HG02759 (cell line): Measurements from ENCODE around the gene DPP4.
"Not testable (repeated sequence)": the region's sequence is repeated elsewhere in the genome, so short reads cannot be mapped to it uniquely, and the experiment has no call there.

Source experiments
- ATAC-seq: cut with Tn5 transposase; IDR thresholded peaks from one replicate; pipeline ENCODE4 v1.9.1; 2021; ENCODE audit warnings: mild to moderate bottlenecking, moderate library complexity; ENCODE audit not compliant: unreplicated experiment

Gene DPP4

DNA sequence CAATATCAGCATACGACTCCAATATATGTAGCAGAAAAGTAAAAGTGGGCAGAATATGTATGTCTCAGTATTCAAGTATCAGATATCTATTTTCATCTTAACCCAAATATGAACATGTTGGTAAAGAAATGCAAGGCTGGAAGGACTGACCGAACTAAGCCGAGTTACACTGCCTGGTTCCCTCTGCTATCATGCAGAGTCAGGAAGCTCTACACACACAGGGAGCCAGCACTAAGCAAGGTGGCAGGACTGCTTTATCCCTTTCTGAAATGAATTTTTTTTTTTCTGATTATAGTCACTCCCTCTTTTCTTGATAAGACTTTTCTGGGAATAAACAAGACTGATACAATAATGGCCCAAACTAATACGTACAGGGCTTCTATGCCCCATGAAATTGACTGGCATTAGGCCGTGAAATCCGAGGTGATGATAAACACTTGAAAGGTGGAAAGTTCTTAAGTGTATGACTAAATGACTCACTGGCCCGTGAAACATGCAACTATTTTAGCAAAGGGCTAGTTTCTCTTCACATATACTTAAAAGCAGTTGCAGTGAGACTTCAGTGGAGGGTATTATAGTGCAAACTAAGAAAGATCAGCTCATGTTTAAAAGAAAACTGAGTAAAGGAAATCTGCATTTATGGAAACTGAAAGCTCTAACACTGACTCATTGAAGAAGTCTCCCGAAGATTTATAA, 14.9 kb downstream of the DPP4 start:
- ATAC-seq, result peak; percentile 83

DNA sequence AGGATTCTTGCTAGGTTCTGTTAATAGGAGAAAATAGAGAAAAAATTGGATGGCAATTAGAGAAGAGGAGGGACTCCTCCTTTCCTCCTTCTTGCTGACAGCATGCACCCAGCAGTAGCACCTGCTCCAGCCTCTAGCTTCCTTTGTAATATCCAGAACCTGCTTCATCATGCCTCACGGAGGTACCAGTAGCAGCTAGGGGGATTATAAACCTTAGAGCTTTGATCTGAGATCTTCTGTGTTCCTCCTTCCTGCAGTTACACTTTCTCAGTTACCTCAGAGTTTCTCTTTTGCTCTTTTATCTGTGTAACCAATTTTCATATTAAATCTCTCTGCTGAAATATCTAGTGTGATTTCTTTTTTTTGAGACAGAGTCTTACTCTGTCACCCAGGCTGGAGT, 16.6 kb downstream of the DPP4 start:
- ATAC-seq, result no peak

DNA sequence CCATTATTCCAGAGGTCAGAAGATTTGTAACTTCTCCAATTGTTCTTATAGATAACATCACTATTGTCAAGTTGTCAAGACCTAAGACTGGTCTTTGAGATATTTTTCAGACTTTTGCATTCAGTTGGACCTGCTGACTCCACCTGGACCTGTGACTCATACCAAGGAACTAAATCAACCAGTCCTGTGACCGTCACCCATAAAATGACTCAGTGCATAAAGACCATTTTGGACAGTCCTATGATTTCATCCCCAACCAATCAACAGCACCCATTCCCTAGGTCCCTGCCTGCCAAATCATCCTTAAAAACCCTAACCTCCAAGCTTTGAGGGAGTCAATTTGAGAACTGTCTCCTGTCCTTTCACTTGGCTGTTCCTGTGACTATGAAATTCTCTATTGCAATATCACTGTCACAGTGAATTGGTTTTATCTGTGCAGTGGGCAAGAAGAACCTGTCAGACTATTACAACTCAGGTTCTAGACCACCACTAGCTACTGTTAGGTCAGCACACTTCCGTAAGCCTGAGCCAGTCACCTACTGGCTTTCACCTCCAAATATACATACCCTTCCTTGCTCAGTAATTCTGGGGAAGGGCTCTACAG, 17.1 kb downstream of the DPP4 start:
- no peak for ATAC-seq

DNA sequence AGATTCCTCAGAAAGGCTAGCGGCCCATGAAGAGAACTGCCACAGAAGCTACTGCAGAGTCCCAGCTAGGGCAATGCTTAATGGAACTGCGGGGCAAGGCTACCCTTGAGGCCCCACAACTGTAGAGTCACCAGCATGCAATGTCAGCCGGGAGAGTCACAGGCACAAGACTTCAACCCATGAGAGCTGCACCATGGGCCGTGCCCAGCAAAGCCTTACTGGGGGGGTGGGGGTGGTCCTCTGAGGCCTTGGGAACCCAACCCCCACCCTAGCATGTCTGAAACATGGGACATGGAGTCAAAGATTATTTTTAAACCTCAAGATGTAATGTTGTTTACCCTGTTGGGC, 20.2 kb downstream of the DPP4 start:
- ATAC-seq, result no peak

DNA sequence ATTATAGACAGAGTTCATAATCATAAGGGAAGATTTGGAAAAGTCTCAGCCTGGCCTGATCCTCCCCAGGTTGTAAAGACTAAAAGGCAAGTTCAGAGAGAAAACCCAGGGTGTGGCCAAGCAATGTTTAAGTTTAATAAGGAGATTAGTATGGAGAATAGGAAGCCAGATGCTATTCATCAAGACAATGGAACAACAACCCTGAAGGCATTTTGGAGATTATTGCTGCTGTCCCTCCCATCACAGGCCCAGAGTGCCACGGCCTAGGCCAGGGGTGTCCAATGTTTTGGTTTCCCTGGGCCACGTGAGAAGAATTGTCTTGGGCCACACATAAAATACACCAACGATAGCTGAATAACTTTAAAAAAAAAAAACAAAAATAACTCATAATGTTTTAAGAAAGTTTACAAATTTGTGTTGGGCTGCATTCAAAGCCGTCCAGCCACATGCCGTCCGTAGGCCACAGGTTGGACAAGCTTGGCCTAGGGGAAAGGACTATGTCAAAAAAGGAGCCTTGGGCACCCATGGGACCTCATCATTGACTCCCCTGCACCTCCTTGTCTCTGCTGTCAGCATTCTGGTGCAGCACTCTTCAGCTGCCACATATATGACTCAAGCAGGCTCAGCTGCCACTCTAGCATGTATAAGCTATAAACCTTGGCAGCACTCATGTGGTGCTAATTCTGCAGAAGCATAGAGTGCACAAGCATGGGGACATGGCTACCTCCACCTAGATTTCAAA, 20.8 kb downstream of the DPP4 start:
- ATAC-seq, result no peak

DNA sequence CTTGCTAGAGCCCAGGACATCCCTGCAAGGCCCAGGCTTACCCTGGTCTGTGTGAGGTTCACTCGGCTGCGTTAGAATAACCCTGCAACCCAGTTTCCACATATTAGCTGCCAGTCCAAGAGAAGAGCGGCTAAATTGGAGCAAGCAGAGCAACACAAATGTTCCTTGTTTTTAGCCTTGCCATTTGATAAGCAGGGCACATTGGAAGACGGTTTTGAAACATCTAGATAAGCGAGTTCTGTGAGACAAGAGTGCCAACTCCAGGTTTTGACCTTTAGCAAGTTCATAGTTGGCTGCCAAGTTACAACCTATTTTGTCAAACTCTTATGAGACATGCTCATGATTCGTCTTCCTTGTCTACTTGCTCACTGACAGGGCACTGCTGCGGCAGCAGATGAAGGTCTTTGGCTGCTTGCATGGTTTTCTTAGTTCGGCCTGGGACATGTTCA, 23.5 kb downstream of the DPP4 start:
- ATAC-seq, result no peak

DNA sequence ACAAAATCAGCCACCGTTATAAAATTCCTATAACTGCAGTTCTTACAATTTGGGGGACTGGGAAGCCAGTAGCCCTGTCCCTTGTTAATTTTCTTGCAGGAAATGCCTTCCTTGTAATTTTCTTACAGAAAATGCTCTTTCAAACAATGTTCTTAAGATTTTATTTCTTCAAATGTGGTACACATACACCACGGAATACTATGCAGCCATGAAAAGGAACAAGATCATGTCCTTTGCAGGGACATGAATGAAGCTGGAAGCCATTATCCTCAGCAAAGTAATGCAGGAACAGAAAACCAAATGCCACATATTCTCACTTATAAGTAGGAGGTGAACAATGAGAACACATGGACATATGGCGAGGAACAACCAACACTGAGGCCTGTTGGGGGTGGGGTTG, 24.9 kb downstream of the DPP4 start:
- ATAC-seq, result not testable (repeated sequence)

DNA sequence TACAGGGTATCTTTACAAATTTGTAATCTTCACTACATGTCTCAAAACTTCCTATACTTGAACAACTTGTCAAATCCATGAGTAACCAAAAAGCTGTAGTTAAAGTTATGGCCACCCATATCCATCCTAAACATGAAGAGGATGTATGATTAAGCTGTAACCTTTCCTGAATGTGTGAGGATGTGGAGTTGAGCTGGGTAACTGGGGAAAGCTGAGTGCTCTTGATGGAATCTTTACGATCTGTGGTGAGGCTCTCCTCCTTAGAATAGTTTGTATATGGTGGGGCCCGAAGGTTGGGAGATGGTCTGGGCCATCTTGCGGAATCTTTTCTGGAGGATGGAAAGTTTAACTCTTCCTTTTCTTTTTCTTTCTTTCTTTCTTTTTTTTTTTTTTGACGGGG, 29.4 kb downstream of the DPP4 start:
- no peak for ATAC-seq

DNA sequence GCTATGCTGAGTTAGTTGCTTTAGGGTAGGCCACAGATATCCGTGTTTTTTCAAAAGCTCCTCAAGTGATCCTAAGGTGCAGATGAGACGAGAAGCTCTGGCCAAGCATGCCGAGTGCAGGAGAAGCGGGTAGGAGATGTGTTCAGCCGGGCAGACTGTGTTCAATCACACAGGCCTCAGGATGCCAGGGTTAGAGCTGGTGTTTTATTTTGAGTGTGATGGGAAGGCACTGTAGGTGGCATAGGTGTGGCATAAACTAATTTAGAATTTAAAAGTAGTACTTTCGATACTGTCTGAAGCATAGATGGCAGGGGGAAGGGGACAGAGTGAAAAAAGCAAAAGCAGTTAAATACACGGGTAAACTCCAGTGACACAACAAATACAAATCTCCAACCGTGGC, 30.9 kb downstream of the DPP4 start:
- no peak for ATAC-seq

DNA sequence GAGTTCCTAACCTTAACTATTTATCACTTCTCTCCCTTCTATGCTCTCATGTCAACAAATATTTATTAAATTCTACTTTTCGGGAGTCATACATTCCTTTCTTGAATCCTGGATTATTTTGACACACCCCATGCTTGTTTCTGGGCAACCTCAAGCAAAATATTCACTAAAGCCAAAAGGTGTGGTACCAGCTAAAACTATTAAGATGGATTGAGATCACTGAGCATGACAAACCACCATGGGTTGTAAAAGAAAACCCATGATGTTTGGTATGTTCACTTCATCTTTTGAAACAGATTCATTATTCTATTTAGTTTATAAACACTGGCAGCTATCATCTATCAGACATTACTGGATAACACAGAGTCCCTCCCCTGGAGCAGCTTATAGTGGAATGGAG, 32.5 kb downstream of the DPP4 start:
- no peak for ATAC-seq

DNA sequence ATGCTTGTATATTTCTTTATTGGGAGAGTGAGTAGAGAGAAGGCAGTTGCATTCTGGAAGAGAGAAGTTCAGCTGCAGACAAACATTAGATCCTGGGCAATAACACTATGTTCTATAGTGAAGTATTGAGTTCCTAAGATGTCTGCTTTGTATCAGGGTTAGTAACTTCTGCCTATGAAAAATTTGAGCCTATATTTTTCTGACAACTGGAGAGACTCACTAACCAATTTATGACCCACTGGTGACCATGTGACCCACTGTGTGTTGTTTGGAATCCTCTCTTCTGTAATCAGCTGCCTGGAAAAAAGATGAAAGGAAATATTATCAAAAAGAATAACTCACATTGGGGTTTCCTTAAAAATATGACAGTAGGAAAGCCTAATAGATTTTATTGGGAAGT, 35.3 kb downstream of the DPP4 start:
- no peak for ATAC-seq

DNA sequence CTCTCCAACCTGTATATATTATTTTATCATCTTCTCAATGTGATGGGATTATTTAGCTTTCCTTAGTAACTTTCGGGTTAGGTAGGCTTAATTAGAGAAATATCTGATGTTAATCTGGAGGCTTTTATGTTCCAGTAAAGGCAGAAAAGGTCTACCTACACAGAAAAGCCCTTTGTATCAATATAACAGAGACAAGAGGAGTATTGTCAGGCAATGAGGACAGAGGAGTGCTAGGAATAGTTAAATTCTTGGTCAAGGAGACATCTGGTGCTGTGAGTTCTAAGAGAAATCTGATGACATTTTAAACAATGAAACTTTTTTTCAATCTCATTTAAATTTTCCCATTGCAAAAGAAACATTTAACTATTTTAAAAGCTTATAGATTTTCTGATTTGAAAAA, 36.1 kb downstream of the DPP4 start:
- ATAC-seq, result no peak

DNA sequence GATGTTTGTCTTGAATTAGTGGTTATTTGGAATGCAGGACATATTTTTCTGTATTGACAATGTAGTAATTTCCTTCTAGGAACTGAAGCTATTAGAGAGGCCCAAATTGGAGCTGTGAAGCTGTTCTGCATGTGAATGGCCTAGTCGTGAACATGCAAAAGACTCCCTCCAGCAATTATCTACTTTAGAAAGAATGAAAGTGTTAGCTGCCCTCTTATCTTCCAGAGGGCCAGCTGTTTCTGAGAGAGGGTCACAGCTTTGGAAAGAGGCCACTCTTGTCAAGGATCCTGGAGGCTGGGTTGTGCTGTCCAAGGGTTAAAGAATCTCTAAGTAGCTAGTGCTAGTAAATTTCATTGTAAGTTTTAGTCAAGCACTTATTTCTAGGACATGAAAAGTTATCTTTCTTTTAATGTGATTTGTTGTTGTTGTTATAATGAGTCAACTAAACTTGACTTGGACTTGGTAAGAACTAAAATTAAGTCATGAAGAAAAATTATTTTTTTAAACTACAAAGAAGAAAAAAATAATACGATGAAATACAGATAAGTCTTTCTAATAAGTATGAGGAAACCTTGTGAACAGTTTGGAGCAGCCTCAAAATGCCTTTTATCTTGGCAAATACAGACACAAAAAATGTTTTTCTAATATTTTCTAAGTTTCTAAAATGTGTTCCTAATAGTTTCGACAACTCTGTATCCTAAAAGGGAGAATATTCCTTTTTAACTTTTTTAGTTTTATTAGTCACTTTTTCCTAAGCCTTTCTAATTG, 36.8 kb downstream of the DPP4 start:
- no peak for ATAC-seq

DNA sequence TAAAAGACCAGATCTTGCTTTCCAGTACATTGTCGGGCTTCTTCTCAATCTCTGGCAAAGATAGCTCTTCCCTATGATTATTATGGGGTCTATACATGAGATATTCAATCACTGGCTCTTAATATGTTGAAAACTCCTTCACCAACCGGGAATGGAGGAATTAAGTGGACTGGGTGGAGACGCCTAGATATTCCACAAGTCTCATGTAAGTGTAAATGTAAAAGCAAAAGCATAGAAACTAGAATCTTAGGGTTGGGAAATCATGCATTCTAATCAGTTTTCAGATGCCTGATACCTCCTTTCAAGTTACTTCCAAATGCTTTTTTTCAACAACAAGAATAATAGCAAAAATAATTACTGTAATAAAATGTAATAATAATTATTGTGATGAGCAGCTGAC, 38.0 kb downstream of the DPP4 start:
- no peak for ATAC-seq

DNA sequence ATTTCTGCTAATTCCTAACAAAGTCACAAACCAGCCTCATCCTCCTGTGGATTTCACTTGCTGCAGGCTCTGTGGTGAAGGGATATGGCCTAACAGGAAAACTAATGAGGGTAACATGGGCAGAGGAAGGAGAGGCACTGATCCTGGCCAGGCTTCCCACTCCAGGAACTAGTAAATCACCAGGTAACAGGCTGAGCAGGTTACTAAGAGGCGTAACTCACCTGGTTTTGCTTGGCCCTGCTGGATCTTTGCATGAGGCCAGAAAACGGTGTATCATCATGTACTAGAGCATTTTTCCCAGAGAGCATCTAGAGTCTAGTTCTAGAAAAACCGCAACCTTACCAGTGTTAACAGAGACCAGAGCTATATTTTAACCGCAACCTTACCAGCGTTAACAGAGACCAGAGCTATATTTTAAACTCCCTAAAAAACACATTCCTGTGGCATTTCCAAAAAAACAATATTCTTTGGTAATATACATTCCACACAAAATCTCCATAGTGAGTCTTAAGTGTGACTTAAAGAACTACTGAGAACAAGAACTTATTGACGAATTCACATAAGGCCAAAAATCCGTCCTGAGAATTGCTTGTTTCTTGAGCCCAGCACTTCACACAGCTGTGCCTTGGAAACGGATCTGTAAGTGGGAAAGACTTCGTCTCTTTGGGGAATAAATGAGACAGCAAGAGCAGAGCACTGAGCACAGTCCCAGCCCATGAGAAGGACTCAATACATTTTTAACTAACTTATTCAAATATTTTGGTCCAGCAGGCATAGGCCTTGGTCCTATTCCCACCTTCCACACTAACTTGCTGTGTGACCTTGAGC, 43.4 kb downstream of the DPP4 start:
- ATAC-seq, result no peak

DNA sequence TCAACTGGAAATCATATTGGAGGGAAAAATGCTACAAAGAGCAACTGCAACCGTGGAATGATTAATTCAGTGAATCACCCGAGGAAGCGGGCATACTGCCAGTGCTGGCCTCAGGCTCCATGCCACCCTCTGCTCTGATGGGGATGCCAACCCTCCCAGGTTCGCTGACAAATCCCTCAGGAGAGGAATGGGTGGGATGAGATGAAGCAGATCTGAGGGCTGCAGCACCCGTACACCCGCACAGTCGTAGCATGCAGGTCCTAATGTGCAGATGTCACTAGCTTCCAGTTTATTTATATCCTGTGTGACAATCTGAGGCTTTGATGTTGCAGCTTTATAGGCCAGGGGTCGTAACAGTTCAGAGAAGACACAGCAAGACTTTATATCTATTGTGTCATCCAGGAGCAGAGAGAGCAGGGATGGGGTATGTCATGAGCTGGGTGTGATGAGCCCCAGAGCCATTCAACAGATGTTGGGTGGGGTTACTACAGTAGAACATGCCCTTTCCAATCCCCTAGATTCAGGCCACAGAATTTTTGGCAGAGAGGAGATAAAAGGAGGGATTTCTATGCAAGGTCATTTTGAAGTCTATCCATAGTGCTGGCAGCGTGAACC, 44.6 kb downstream of the DPP4 start:
- ATAC-seq, result no peak

DNA sequence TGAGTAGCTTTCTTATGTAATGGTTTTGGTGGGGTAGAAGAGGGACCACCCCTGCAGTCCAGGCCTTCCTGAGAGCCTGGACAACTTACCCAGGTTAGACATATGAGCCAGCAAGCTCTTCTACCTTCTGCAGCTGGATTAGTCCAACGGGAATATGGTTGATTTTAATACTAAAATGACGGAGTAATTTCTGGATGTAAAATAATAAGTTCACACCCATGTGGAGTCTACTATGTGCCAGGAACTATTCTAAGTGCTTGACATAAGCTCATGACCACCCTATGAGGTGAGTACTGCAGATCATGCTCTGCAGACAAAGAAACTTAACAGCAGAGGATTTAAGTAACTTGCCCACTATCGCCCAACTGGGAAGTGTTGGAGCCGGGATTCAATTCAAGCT, 45.5 kb downstream of the DPP4 start:
- ATAC-seq, result no peak

DNA sequence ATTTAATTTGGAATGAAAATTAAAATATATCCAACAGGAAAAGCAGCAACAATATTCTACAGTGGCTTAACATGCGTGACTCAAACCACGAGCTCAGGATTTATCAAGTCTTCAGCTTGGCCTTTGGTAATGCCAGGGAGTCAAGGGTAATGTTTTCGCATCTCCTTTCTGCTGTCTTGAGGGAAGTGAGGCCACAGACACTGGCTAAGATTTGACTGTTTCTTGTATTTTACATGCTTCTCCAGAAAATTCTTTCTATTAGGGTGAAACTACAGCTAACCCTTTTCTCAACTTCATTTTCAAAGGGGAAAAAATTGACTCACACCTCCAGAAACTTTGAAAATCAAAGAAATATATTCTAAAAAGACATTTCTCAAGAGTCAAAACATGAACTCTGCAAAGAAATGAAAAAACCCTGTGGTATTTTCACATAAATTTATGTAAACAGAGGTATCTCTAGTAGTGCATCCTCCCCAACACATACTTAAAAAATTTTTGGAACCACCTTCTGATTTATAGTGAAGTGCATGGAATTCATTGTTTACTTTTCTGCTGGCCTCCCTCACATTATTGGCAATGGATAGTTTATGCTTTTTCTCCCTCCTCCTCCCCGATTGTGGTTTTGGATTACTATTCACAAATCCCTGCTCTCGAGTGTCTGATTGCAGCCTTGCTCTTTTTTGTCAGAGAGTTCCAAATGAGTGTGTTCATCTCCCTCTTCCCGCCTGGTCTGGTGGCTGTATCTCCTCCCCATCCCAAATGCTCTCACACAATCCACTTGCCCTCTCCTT, 48.7 kb downstream of the DPP4 start:
- ATAC-seq, result no peak

DNA sequence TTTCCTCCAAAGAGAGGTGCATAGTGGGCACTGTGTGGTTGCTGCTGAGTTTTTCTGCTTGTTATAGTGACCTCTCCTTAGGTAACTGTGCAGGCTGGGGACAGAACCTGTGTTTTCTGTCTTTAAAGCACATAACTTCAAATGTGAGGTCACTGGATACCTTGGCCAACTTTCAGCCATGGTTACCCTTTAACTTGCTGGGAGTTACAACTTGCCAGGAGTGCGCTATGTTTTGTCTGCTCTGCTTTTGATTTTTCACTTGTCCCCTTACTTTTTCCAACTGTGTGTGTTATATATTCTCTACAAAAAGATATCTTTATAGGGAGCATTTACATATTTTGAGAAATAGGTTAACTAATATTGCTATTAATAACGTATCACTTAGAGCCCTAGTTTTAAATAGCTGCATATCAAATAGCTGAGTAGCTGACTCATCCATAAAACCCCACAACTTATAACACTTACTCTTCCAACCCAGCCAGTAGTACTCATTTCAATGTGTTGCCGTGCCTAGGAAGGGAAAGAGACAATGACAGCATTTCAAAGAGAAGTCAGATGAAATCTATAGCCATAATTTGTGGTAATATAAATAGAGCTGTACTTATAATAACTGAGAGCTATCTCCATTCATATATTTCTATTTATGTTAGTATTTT, 51.6 kb downstream of the DPP4 start:
- ATAC-seq, result no peak
